ENCODE results near the gene SYAP1. TPM values are rescaled to one million over a fixed set of nuclear protein-coding genes. Genes with fewer than 3 reads are reported as not detected.
"Not testable (repeated sequence)": the region's sequence is repeated elsewhere in the genome, so short reads cannot be mapped to it uniquely, and the experiment has no call there.

The SYAP1 gene
- total RNA-seq, 6 experiments from 2014 or later = 36.3 to 40.6 (median 38.7) TPM

DNA sequence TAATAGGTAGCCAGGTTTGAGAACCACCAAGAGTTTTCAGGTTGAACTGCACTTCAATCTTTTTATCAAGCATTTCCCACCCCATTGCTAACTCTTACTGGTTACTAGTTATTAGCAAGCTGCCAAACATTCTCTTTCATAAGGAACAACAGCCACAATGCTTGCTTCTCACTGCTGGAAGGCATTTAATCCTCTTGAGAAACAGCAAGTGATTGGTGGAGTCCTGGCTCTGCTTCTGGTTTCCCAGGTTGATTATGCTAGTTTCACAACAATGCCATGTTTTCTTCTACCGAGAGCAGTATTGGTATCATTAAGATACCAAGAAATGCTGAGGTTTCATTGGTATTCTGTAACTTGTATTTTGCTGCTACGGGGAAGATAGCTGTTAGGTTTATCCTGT lies 34.6 kb downstream of the SYAP1 start:
- Mint-ChIP-seq H3K36me3 (ENCODE audit: low read depth) (peaks cover 22% of the 10 kb centered on the region), H3K27ac (no peak overlapping the region), H3K9me3 (no peaks in the 10 kb centered on the region), H3K4me1 (ENCODE audit: low read depth) (no peaks in the 10 kb centered on the region), H3K4me3 (no peak overlapping the region), H3K27me3 (ENCODE audit: insufficient read depth) (no peaks in the 10 kb centered on the region; the same call in 1 of the 2 replicates)
- no peak for DNase-seq
- TF ChIP-seq, protein P1, sequence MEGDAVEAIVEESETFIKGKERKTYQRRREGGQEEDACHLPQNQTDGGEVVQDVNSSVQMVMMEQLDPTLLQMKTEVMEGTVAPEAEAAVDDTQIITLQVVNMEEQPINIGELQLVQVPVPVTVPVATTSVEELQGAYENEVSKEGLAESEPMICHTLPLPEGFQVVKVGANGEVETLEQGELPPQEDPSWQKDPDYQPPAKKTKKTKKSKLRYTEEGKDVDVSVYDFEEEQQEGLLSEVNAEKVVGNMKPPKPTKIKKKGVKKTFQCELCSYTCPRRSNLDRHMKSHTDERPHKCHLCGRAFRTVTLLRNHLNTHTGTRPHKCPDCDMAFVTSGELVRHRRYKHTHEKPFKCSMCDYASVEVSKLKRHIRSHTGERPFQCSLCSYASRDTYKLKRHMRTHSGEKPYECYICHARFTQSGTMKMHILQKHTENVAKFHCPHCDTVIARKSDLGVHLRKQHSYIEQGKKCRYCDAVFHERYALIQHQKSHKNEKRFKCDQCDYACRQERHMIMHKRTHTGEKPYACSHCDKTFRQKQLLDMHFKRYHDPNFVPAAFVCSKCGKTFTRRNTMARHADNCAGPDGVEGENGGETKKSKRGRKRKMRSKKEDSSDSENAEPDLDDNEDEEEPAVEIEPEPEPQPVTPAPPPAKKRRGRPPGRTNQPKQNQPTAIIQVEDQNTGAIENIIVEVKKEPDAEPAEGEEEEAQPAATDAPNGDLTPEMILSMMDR (IDR thresholded peaks at IDR 0.05) = no peak

GRCh38 chrX:16756724-16757123 lies 37.3 kb downstream of the SYAP1 start:
- H3K27me3 Mint-ChIP-seq (ENCODE audit: insufficient read depth) = no peaks in the 10 kb centered on the region; the same call in 1 of the 2 replicates

GRCh38 chrX:16761500-16761899 lies 42.1 kb downstream of the SYAP1 start:
- not testable (repeated sequence) for H3K36me3 Mint-ChIP-seq (ENCODE audit: low read depth); H3K9me3 Mint-ChIP-seq; DNase-seq; H3K27ac Mint-ChIP-seq; H3K4me1 Mint-ChIP-seq (ENCODE audit: low read depth); H3K27me3 Mint-ChIP-seq (ENCODE audit: insufficient read depth); H3K4me3 Mint-ChIP-seq

More at GRCh38 chrX:16756724-16757123, 37.3 kb downstream of the SYAP1 start:
- TF ChIP-seq, protein P1 (IDR thresholded peaks at IDR 0.05) = no peak
- DNase-seq = no peak
- H3K4me1 Mint-ChIP-seq (ENCODE audit: low read depth) = no peaks in the 10 kb centered on the region
- H3K9me3 Mint-ChIP-seq = no peaks in the 10 kb centered on the region
- H3K27ac Mint-ChIP-seq = no peak overlapping the region
- H3K36me3 Mint-ChIP-seq (ENCODE audit: low read depth) = peaks cover 22% of the 10 kb centered on the region
- no peak overlapping the region for H3K4me3 Mint-ChIP-seq

- H3K27ac Mint-ChIP-seq = no peak overlapping the region; the same call in 1 of the 2 replicates
- H3K27me3 Mint-ChIP-seq (ENCODE audit: insufficient read depth) = no peaks in the 10 kb centered on the region
- no peaks in the 10 kb centered on the region for H3K4me1 Mint-ChIP-seq (ENCODE audit: low read depth)
- DNase-seq = no peak
- no peak overlapping the region for H3K4me3 Mint-ChIP-seq
- no peaks in the 10 kb centered on the region; the same call in 1 of the 2 replicates for H3K36me3 Mint-ChIP-seq (ENCODE audit: low read depth)
- TF ChIP-seq, protein P1 (IDR thresholded peaks at IDR 0.05) = no peak
- H3K9me3 Mint-ChIP-seq = no peaks in the 10 kb centered on the region
Observed at GRCh38 chrX:16762579-16762978, 43.2 kb downstream of the SYAP1 start.

GRCh38 chrX:16765594-16765993 lies 46.2 kb downstream of the SYAP1 start:
- no peaks in the 10 kb centered on the region; the same call in 1 of the 2 replicates for H3K36me3 Mint-ChIP-seq (ENCODE audit: low read depth)
- no peak overlapping the region for H3K4me3 Mint-ChIP-seq
- TF ChIP-seq, protein P1 (IDR thresholded peaks at IDR 0.05) = no peak
- no peak for DNase-seq
- peaks cover 1% of the 10 kb centered on the region; the same call in 1 of the 2 replicates for H3K4me1 Mint-ChIP-seq (ENCODE audit: low read depth)
- no peaks in the 10 kb centered on the region for H3K9me3 Mint-ChIP-seq
- no peak overlapping the region for H3K27ac Mint-ChIP-seq
- H3K27me3 Mint-ChIP-seq (ENCODE audit: insufficient read depth) = no peaks in the 10 kb centered on the region

DNA sequence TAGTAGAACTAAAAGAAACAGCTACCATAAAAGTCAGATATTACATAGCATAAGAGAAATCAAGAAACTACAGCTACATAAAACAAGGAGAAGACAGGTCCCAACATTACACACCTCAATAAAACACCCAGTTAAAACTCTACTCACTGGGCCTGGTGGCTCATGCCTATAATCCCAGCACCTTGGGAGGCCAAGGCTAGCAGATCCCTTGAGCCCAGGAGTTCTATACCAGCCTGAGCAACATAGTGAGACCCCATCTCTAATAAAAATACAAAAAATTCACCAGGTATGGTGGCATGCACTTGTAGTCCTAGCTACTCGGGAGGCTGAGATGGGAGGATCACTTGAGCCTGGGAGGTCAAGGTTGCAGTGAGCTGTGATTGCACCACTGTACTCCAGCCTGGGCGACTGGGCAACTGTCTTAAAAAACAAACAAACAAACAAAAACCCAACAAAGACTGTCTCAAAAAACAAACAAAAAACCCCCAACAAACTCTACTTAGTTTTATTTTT lies 51.6 kb downstream of the SYAP1 start:
- Mint-ChIP-seq H3K36me3 (ENCODE audit: low read depth) (no peaks in the 10 kb centered on the region), H3K9me3 (no peaks in the 10 kb centered on the region), H3K4me3 (no peak overlapping the region), H3K4me1 (ENCODE audit: low read depth) (peaks cover 4% of the 10 kb centered on the region; the same call in 1 of the 2 replicates), H3K27me3 (ENCODE audit: insufficient read depth) (no peaks in the 10 kb centered on the region), H3K27ac (peak overlapping the region; percentile 99; the same call in 1 of the 2 replicates)
- TF ChIP-seq, protein P1 (IDR thresholded peaks at IDR 0.05) = no peak
- no peak for DNase-seq
